Activated T-helper 1 cell treated with anti-CD3 and anti-CD28 coated beads, Interleukin-12 subunit alpha, Interleukin-12 subunit beta, Interleukin-2, Interleukin-4 antibody, amounts not matched to agents 30 ng/mL and 10 ng/mL and 1 ng/mL, durations not matched to agents 14 hours and 24 hours and 36 hours (primary cell): ENCODE data around the gene PNPLA2. TPM values are rescaled to one million over a fixed set of nuclear protein-coding genes. Genes with fewer than 3 reads are reported as not detected.
A peak's percentile ranks its signal among the peaks of the same experiment; 100 is the strongest.

ENCODE experiments used
- DNase-seq: peaks from one replicate; pipeline ENCODE4 v3.0.0; 2021; ENCODE audit warnings: low spot score
- H3K27ac Mint-ChIP-seq: one replicate; pipeline ENCODE4 v1.8.0; 2021; ENCODE audit warnings: mild to moderate bottlenecking, mixed read lengths
- H3K27me3 Mint-ChIP-seq: one replicate; pipeline ENCODE4 v1.8.0; 2022; ENCODE audit warnings: mild to moderate bottlenecking, moderate library complexity, mixed read lengths; ENCODE audit not compliant: insufficient read depth
- H3K36me3 Mint-ChIP-seq: one replicate; pipeline ENCODE4 v1.8.0; 2021; ENCODE audit warnings: low read depth, mixed read lengths
- H3K4me1 Mint-ChIP-seq: one replicate; pipeline ENCODE4 v1.8.0; 2021; ENCODE audit warnings: low read depth, mixed read lengths
- H3K4me3 Mint-ChIP-seq: one replicate; pipeline ENCODE4 v1.8.0; 2021; ENCODE audit warnings: mild to moderate bottlenecking, moderate library complexity, mixed read lengths
- H3K9me3 Mint-ChIP-seq: one replicate; pipeline ENCODE4 v1.8.0; 2021; ENCODE audit warnings: mixed read lengths
- intact Hi-C: fragments of 100-400 bp; cut with micrococcal nuclease; formaldehyde crosslinking; loops from one replicate; pipeline ENCODE4 v1.15.1; 2024
- total RNA-seq: library from RNA; stranded (reverse); gene quantifications from 2 replicates; pipeline ENCODE4 v1.2.3, GENCODE V29; 2022

The PNPLA2 gene
- total RNA-seq, 1 donor from 2014 or later = 63.3 TPM

DNA sequence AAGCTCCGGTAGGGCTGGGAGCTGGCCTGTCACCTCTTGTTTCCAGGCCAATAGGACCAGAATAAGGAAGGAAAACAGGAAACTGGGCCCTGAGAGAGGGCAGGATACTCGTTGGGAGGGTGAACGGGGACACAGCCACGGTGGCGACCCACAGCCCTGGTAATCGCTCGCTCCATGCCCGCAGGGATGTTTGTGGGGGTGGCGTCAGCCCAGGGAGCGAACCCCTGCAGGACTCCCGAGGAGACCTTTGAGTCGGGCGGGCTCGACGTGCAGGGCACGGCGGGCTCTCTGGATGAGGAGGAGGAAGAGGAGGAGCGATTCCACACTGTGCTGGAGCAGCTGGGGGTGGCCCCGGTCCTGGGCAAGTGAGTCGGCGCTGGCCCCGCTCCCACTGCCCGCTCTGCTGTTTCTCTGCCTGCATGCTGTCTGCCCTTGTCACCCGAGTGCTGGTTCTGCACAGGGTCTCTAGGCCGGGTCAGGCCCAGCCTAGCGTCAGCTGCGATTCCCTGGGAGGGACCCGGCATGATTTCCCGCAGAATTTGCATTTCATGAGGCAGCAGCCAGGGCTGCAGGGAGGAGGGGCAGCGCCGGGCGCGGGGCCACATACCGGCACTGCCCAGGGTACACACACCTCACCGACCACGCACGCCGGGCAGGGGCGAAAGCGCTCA is 10.6 kb downstream of the PNPLA2 start:
- Mint-ChIP-seq H3K4me1 (peaks cover 6% of the 10 kb centered on the region), H3K9me3 (no peaks in the 10 kb centered on the region), H3K27me3 (peaks cover 37% of the 10 kb centered on the region), H3K27ac (no peak overlapping the region), H3K36me3 (peaks cover 4% of the 10 kb centered on the region), H3K4me3 (peak overlapping the region; percentile 15)
- DNase-seq = no peak
- intact Hi-C loops = no loop called here

DNA sequence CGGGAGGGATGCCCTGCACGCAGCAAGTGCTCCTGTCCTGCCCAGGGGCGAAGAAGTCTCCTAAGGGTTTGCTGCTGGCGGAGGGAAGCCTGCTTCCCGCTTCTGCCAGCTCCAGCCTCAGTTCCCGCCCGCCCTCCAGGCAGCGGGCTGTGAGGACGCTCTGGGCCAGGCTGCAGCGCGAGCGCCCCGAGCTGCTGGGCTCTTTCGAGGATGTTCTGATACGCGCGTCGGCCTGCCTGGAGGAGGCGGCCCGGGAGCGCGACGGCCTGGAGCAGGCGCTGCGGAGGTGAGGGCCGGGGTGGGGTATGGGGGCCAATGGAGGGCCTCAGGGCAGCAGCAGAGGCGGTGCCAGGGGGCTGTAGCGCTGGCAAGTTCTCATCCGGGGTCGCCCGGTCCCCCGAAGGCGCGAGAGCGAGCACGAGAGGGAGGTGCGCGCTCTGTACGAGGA is 11.2 kb downstream of the PNPLA2 start:
- peaks cover 37% of the 10 kb centered on the region for H3K27me3 Mint-ChIP-seq
- H3K9me3 Mint-ChIP-seq = no peaks in the 10 kb centered on the region
- H3K36me3 Mint-ChIP-seq = peaks cover 2% of the 10 kb centered on the region
- intact Hi-C loops = loop anchor here (2.0 kb wide), 1 partner anchor 19 kb away; no protein-coding TSS in a partner anchor
- no peak for DNase-seq
- no peak overlapping the region for H3K27ac Mint-ChIP-seq
- H3K4me3 Mint-ChIP-seq = no peak overlapping the region
- H3K4me1 Mint-ChIP-seq = peaks cover 6% of the 10 kb centered on the region

DNA sequence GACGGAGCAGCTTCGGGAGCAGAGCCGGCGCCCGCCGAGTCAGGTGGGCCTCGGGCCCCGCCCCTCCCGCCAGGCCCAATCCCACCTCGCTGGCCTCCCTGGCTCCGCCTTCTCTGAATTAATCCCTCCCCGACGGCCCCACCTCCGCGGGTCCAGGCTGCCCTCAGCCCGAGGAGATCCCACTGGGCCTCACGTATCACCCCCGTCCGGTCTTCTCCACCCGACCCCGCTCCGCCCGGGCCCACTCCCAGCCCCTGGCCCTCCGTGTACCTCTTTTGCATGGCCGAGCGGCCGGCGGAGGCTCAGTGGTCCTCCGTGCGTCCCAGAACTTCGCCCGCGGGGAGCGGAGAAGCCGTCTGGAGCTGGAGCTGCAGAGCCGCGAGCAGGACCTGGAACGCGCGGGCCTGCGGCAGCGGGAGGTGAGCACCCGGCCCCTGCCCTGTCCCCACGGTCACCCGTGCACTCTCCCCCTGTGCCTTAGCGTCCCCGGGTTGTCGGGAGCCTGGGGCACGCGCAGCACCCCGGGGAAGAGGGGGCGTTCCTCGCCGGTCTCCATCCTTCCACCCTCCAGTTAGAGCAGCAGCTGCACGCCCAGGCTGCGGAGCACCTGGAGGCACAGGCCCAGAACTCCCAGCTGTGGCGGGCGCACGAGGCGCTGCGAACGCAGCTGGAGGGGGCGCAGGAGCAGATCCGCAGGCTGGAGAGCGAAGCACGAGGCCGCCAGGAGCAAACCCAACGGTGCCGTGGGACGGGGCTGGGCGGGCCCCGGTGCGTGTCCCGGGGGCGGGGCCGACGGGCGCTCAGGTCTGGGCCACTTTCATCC is 11.8 kb downstream of the PNPLA2 start:
- intact Hi-C loops = loop anchor here (2.0 kb wide), 1 partner anchor 18 kb away; no protein-coding TSS in a partner anchor
- H3K27me3 Mint-ChIP-seq = peaks cover 37% of the 10 kb centered on the region
- H3K36me3 Mint-ChIP-seq = peaks cover 2% of the 10 kb centered on the region
- DNase-seq = no peak
- no peak overlapping the region for H3K27ac Mint-ChIP-seq
- H3K9me3 Mint-ChIP-seq = no peaks in the 10 kb centered on the region
- peaks cover 6% of the 10 kb centered on the region for H3K4me1 Mint-ChIP-seq
- peak overlapping the region; percentile 33 for H3K4me3 Mint-ChIP-seq

DNA sequence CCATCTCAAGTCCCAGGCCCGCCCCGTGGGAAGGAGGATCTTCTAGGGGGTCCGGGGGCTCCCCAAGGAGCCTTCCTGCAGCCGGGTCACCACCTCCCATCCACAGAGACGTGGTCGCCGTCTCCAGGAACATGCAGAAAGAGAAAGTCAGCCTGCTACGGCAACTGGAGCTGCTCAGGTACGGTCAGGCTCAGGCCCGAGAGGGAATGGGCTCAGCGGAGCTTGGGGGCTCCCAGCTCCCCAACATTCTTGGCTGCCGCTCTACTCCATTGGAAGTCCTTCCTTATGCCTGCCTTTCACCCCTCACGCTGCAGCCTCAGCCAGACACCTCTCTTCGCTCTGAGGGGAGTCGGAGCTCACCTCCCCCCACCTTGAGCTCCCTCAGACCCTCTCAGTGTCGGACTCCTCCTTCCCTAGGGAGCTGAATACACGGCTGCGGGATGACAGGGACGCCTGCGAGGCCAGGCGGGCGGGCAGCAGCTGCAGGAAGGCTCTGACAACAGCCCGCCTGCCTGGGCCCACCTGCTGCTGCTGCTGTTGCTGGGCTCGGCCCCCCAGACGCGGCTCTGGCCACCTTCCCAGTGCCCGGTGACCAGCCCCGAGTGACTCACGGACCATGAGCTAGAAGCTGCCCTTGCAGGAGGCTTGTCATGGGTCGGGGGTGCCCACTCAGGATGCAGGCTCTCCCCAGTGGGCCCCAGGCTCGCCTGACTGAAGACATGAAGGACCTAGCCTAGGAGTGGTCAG is 12.6 kb downstream of the PNPLA2 start:
- peaks cover 37% of the 10 kb centered on the region for H3K27me3 Mint-ChIP-seq
- H3K4me1 Mint-ChIP-seq = peaks cover 6% of the 10 kb centered on the region
- intact Hi-C loops = loop anchor here (2.0 kb wide), 1 partner anchor 18 kb away; no protein-coding TSS in a partner anchor
- no peak overlapping the region for H3K27ac Mint-ChIP-seq
- peak overlapping the region; percentile 33 for H3K4me3 Mint-ChIP-seq
- H3K36me3 Mint-ChIP-seq = peaks cover 2% of the 10 kb centered on the region
- DNase-seq = no peak
- H3K9me3 Mint-ChIP-seq = no peaks in the 10 kb centered on the region

DNA sequence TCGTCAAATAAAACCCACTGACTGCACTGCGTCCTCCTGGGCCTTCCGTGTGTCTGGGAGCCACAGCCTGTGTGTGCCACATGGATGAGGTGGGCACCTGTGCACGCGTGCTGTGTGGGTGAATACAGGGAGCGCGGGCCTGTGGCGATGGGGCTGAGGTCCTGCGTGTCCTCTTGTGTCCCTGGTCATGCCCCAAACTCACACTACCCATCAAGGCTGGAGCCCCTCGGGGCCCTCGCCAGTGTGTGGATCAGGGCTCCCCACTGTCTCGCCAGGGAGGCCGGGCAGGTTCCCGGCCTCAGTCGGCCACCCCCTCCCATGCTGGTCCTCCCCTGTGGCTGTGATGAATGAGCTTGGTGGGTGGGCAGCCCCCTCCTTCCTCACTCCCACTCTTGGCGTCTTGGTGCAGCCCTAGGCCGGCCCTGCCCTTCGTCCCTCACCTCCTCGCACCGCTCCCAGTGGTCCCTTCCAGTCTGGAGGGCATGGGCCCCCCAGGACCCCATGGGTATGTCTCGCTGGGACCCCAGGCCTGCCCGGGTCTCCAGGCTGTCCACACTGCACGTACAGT is 13.3 kb downstream of the PNPLA2 start:
- intact Hi-C loops = loop anchor here (1.0 to 2.0 kb wide), 3 partner anchors 10 to 17 kb away; partner anchors contain the start of genes POLR2L and TSPAN4
- peaks cover 34% of the 10 kb centered on the region for H3K27me3 Mint-ChIP-seq
- no peaks in the 10 kb centered on the region for H3K9me3 Mint-ChIP-seq
- H3K4me1 Mint-ChIP-seq = peaks cover 6% of the 10 kb centered on the region
- peak overlapping the region; percentile 9 for H3K4me3 Mint-ChIP-seq
- no peak for DNase-seq
- no peak overlapping the region for H3K27ac Mint-ChIP-seq
- peaks cover 2% of the 10 kb centered on the region for H3K36me3 Mint-ChIP-seq

DNA sequence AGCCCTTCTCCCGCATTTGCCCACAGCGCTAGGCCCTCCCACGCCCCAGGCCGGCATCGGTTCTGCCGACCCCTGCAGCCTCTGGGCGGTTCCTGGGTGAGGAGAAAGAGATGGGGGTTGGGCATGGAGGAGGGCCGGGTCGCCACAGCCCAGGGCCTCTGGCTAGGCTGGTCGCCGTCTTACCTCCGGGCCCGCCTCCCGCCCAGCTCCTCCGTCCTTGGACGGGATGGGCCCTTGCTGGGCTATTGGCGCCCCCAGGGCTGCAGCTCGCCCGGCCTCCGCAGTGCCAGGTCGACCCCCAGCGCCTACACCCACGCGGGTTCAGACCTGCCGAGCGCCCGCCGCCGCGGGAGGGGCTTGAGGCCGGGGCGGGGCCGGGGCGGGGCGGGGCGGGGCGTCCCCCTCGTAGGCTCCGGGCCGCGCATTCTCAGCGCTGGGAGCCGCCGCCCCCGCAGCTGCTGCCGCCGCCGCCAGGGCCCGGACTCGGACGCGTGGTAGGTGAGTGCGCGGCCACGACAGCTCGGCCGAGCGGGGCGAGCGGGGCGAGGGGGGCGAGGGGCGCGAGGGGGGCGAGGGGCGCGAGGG is 13.9 kb downstream of the PNPLA2 start, which contains the start of gene CD151:
CD151 (plus strand) TSS at position 424 of the 585 bp plus-strand sequence. CDS start 3,118 bp downstream, outside the sequence.
- H3K9me3 Mint-ChIP-seq = no peaks in the 10 kb centered on the region
- intact Hi-C loops = loop anchor here (1.0 kb wide), 2 partner anchors 10 to 12 kb away; partner anchors contain the start of genes POLR2L and TSPAN4
- H3K27ac Mint-ChIP-seq = peak within 1 kb of the TSS; percentile 48
- H3K4me3 Mint-ChIP-seq = peak within 1 kb of the TSS; percentile 79
- no peak for DNase-seq
- H3K27me3 Mint-ChIP-seq = peaks cover 32% of the 10 kb centered on the region
- H3K4me1 Mint-ChIP-seq = peaks cover 4% of the 10 kb centered on the region
- peaks cover 2% of the 10 kb centered on the region for H3K36me3 Mint-ChIP-seq

DNA sequence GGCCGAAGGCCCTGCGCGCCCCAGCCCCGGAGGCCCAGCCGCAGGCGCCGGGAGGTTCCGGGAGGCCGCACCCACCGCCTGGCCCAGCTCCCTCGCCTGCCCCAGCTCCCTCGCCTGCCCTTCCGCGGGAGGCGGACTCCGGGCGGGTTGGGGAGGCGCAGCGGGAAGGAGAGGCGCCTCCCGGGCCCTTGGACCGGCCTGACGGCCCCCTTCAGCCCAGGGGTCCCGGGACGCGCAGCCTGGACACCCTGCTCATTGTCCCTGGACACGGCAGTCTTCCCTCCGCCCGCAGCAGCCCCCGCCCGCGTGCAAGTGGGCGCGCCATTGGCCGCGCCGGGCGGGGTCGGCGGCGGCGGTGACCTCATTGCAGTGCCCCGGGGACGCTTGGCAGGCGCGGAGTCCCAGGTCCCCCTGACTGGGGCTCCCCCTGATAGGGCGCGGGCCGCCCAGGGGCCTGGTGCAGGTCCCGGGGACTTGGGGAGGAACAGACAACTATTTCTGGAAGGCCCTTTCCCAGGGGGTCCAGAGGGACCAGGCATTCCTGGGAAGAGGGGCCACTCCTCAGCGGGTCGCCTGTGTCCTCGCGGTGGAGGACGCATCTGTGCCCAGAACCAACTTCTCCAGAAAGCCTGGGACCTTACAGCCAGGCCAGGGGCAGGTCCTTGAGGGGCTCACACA is 14.5 kb downstream of the PNPLA2 start:
- DNase-seq = no peak
- Mint-ChIP-seq H3K36me3 (peaks cover 2% of the 10 kb centered on the region), H3K27ac (no peak overlapping the region), H3K4me3 (peak overlapping the region; percentile 79), H3K4me1 (no peaks in the 10 kb centered on the region), H3K27me3 (peaks cover 26% of the 10 kb centered on the region), H3K9me3 (no peaks in the 10 kb centered on the region)
- intact Hi-C loops = no loop called here

DNA sequence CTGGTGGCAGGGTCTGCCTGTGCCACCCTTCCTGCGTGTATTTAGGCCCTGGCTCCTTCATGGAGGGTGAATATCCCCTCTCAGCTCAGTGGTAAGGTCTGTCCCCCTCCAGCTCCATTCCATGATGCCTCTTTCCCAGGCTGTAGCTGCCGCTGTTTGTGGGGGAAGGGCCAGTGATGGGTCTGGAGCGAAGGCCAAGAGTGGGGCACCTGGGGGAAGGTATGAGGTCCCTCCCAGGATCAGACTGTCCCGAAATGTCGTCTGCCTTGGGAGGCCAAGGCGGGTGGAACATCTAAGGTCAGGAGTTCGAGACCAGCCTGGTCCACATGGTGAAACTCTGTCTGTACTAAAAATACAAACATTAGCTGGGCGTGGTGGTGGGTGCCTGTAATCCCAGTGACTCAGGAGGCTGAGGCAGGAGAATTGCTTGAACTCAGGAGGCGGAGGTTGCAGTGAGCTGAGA is 15.2 kb downstream of the PNPLA2 start:
- H3K4me3 Mint-ChIP-seq = peak overlapping the region; percentile 79
- intact Hi-C loops = no loop called here
- H3K9me3 Mint-ChIP-seq = no peaks in the 10 kb centered on the region
- peaks cover 22% of the 10 kb centered on the region for H3K27me3 Mint-ChIP-seq
- no peak for DNase-seq
- no peaks in the 10 kb centered on the region for H3K4me1 Mint-ChIP-seq
- peaks cover 2% of the 10 kb centered on the region for H3K36me3 Mint-ChIP-seq
- peak overlapping the region; percentile 48 for H3K27ac Mint-ChIP-seq

DNA sequence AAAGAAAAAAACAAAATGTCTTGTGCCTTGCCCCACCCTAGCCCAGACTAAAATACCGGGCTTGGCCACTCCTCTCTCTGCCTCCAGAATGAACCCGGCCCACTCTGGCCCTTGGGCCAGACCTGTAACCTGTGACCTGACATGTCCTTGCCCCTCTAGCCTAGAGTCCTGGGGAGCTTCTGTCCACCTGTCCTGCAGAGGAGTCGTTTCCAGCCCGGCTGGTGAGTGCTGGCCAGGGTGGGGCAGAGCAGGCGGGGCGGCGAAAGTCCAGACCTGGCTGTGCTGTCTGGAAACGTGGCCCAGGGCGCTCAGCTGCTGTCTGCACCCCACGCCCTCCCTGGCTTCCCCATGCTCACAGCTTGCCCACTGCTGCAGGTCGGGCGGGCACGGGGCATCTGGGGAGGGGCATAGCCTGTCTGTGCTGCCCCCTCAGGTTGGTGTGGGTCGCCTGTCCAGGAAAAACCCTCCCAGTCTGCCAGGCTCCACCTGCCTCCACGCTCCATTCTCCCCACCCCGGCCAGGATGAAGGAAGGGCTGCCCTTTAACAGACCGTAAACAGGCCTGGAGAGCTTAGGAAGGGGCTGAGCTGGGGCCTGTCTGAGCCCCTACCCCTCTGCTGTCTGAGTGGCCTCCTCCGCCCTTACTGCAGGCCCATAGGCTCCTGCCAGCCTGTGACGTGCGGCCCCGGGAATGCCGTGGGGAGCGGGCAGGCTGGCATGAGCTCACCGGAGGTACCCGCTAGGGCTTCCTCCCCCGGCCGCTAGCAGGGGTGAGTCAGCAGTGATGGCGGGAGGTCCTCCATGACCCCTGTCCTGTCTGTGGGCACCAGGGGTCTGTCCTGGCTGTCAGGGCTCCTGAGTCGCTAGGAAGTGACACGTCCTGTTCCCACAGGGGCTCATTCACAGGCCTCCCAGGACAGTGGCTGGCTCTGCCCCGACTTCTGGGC is 15.9 kb downstream of the PNPLA2 start:
- Mint-ChIP-seq H3K27me3 (peaks cover 14% of the 10 kb centered on the region), H3K4me3 (peak overlapping the region; percentile 79)

DNA sequence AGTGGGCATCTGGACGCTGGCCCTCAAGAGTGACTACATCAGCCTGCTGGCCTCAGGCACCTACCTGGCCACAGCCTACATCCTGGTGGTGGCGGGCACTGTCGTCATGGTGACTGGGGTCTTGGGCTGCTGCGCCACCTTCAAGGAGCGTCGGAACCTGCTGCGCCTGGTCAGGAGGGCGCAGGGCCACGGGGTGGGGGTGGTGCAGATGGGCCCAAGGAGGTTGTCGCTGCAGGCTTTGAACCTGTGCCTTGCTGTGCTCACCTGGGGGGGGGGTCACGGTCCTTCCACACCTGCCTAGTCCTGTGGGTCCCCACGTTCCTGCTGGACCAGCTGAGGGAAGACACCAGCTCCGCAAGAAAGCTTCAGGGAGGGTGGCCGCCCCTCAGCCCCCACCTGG is 17.6 kb downstream of the PNPLA2 start:
- peaks cover 10% of the 10 kb centered on the region for H3K4me1 Mint-ChIP-seq
- H3K27me3 Mint-ChIP-seq = peaks cover 6% of the 10 kb centered on the region
- H3K4me3 Mint-ChIP-seq = no peak overlapping the region
- H3K9me3 Mint-ChIP-seq = no peaks in the 10 kb centered on the region
- H3K27ac Mint-ChIP-seq = no peak overlapping the region
- DNase-seq = no peak
- H3K36me3 Mint-ChIP-seq = peaks cover 6% of the 10 kb centered on the region
- intact Hi-C loops = no loop called here

More for the DNA sequence above, 15.9 kb downstream of the PNPLA2 start:
- no peak overlapping the region for H3K27ac Mint-ChIP-seq
- no peaks in the 10 kb centered on the region for H3K9me3 Mint-ChIP-seq
- no peaks in the 10 kb centered on the region for H3K4me1 Mint-ChIP-seq
- intact Hi-C loops = no loop called here
- DNase-seq = no peak
- peaks cover 2% of the 10 kb centered on the region for H3K36me3 Mint-ChIP-seq

DNA sequence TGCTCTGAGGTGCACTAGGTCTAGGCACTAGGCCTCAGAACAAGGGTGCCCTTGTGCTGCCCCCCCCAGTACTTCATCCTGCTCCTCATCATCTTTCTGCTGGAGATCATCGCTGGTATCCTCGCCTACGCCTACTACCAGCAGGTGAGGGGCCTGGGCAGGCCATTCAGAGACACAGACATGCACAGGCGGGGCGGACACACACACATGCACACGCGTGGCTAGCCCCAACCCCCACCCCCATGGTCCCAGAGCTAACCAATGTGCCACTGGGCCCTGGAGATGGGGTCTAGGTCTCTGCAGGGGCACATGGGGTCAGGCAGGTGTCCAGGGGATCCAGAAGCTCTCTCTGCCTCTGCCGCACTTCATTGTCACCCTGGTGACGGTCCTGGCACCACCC is 18.0 kb downstream of the PNPLA2 start:
- H3K4me3 Mint-ChIP-seq = no peak overlapping the region
- DNase-seq = no peak
- peaks cover 12% of the 10 kb centered on the region for H3K4me1 Mint-ChIP-seq
- peaks cover 4% of the 10 kb centered on the region for H3K27me3 Mint-ChIP-seq
- intact Hi-C loops = no loop called here
- H3K27ac Mint-ChIP-seq = no peak overlapping the region
- no peaks in the 10 kb centered on the region for H3K9me3 Mint-ChIP-seq
- peaks cover 8% of the 10 kb centered on the region for H3K36me3 Mint-ChIP-seq
